ENCODE measurements around the gene ZAP70. TPM values are rescaled to one million over a fixed set of nuclear protein-coding genes. Genes with fewer than 3 reads are reported as not detected.

Gene ZAP70
- total RNA-seq, 1 experiment from 2014 or later = not detected

DNA sequence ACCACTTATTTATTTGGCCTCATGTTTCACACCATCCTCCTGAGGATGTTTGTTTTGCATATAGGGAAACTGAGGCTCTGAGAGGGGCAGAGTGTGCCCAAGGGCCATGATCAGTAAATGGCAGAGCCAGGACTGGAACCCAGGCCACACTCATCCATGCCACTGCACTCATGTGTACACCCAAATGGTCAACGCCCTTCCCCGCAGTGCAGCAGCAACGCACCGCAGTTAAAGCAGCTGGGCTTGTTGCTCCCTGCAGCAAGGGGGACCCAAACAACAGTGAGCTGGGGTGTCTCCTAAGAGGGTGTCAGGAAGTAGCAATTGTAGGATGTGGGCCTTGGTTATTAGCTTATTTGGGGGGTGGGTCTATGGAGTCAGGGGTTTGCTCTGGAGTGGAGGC, 36.6 kb downstream of the ZAP70 start:
- no peak overlapping the region for H2AFZ ChIP-seq
- H3K4me2 ChIP-seq = no peak overlapping the region
- H3K27ac ChIP-seq = no peak overlapping the region
- no peaks in the 10 kb centered on the region for H3K9me2 ChIP-seq (ENCODE audit: insufficient read depth)
- no peak for DNase-seq
- no peaks in the 10 kb centered on the region for H3K36me3 ChIP-seq (ENCODE audit: low read depth)
- intact Hi-C loops (cut with micrococcal nuclease; ENCODE audit: unreplicated experiment) = loop anchor here (5.0 kb wide), 1 partner anchor 38 kb away; the partner anchor contains the start of gene ZAP70
- peaks cover 7% of the 10 kb centered on the region; the same call in 1 of the 2 replicates for H3F3A ChIP-seq (ENCODE audit: insufficient read depth, low read depth)
- no TSS peak for BruUV-seq (replicated peaks)
- no peaks in the 10 kb centered on the region for H3K9me3 ChIP-seq (ENCODE audit: insufficient read depth, low read depth)
- no peak overlapping the region for H3K4me3 ChIP-seq
- ChIA-PET POLR2A (ENCODE audit: unreplicated experiment) (no interaction called here), CTCF (no interaction called here)
- H3K4me1 ChIP-seq (replicated peaks; ENCODE audit: insufficient read depth) = peaks cover 25% of the 10 kb centered on the region
- H3K27me3 ChIP-seq (ENCODE audit: insufficient read depth, low read depth) = no peaks in the 10 kb centered on the region
- TF ChIP-seq, protein P1, sequence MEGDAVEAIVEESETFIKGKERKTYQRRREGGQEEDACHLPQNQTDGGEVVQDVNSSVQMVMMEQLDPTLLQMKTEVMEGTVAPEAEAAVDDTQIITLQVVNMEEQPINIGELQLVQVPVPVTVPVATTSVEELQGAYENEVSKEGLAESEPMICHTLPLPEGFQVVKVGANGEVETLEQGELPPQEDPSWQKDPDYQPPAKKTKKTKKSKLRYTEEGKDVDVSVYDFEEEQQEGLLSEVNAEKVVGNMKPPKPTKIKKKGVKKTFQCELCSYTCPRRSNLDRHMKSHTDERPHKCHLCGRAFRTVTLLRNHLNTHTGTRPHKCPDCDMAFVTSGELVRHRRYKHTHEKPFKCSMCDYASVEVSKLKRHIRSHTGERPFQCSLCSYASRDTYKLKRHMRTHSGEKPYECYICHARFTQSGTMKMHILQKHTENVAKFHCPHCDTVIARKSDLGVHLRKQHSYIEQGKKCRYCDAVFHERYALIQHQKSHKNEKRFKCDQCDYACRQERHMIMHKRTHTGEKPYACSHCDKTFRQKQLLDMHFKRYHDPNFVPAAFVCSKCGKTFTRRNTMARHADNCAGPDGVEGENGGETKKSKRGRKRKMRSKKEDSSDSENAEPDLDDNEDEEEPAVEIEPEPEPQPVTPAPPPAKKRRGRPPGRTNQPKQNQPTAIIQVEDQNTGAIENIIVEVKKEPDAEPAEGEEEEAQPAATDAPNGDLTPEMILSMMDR (conservative IDR thresholded peaks at IDR 0.05) = no peak
- no peak for TF ChIP-seq EZH2 (IDR thresholded peaks at IDR 0.05; ENCODE audit: low read depth)
- no peaks in the 10 kb centered on the region for H4K20me1 ChIP-seq (ENCODE audit: insufficient read depth)
- no peaks in the 10 kb centered on the region for H3K79me2 ChIP-seq (ENCODE audit: low read depth)

DNA sequence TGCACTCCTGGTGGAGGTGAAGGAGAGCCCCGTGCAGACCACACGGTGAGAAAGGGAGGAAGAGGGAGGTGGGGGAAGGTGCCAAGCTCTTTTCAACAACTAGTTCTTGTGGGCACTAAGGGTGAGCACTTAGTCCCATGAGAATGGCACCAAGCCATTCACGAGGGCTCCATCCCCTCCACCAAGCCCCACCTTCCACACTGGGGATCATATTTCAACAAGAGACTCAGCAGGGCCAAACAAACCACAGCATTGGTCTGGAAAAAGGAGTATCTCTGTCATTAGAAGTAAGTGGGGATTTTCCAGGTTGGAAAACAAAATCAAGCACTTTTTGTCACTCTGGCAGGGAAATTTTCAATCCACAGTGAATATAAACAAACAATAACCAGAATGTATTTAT, 38.4 kb downstream of the ZAP70 start:
- POLR2A ChIA-PET (ENCODE audit: unreplicated experiment) = no interaction called here
- peak overlapping the region; percentile 55; the same call in 1 of the 2 replicates for H3K27ac ChIP-seq
- H3K9me2 ChIP-seq (ENCODE audit: insufficient read depth) = no peaks in the 10 kb centered on the region
- H3F3A ChIP-seq (ENCODE audit: insufficient read depth, low read depth) = peaks cover 7% of the 10 kb centered on the region; the same call in 1 of the 2 replicates
- no peaks in the 10 kb centered on the region for H4K20me1 ChIP-seq (ENCODE audit: insufficient read depth)
- no TSS peak for BruUV-seq (replicated peaks)
- no peak overlapping the region for H3K4me3 ChIP-seq
- H3K79me2 ChIP-seq (ENCODE audit: low read depth) = no peaks in the 10 kb centered on the region
- H3K4me1 ChIP-seq (replicated peaks; ENCODE audit: insufficient read depth) = peaks cover 25% of the 10 kb centered on the region
- intact Hi-C loops (cut with micrococcal nuclease; ENCODE audit: unreplicated experiment) = loop anchor here (5.0 kb wide), 1 partner anchor 39 kb away; the partner anchor contains the start of gene ZAP70
- H3K27me3 ChIP-seq (ENCODE audit: insufficient read depth, low read depth) = no peaks in the 10 kb centered on the region
- H3K9me3 ChIP-seq (ENCODE audit: insufficient read depth, low read depth) = no peaks in the 10 kb centered on the region
- H3K4me2 ChIP-seq = no peak overlapping the region
- TF ChIP-seq, protein P1 (conservative IDR thresholded peaks at IDR 0.05) = no peak
- no peak for TF ChIP-seq EZH2 (IDR thresholded peaks at IDR 0.05; ENCODE audit: low read depth)
- H2AFZ ChIP-seq = no peak overlapping the region
- DNase-seq = peak in 1 of 2 experiments; percentile 30
- H3K36me3 ChIP-seq (ENCODE audit: low read depth) = no peaks in the 10 kb centered on the region
- CTCF ChIA-PET = interaction anchor here (0.6 kb wide), 1 partner anchor 23 kb away, joined by 3 read pairs; no protein-coding TSS in a partner anchor

DNA sequence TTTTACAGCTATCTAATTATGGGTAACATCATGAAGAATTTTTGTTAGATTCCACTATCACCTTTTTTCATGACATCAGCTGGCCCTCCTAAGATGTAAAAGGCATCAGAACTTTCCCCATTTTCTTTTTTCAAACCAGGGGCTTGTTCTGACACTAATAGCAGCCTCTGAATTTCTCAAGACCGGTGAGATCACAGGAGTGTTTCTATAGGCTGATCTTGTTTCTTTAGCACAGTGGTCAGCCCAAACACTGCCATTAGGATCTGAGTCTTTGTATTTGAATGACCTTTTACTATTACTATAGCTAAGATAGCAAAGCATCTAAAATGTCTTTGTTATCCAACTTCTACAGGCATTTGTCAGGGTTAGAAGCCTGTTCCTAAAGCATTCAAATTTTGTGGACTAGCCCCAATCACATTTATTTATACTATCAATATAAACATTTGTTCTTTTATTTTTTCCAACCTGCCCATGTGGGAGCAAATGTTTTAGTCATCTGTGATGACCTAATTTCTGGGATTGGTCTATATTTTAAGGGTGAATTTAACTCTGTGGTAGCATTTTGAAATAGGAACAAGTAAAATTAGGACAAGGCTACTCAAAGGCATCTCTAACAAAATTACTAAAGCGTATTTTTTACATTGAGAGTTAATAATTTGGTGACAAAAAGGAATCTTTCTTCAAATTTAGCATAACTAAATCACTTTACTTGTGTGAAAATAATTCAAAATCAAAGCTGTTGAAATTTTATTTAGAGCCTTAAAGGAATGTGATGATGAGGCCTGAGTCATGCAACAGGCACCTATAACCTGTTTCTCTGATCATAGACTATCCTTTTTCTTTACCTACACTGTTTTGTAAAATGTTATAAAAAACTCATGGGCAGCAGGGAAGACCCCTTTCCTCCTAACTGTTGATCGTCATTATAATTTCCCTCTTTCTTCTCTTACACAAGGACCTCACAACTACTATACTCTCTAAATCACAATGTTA, 39.3 kb downstream of the ZAP70 start:
- ChIA-PET POLR2A (ENCODE audit: unreplicated experiment) (no interaction called here), CTCF (interaction anchor here (0.6 kb wide), 1 partner anchor 856 kb away, joined by 4 read pairs; no protein-coding TSS in a partner anchor)
- peak overlapping the region; percentile 42 for H3K4me2 ChIP-seq

More for the DNA sequence above, 39.3 kb downstream of the ZAP70 start:
- no peaks in the 10 kb centered on the region for H3K9me2 ChIP-seq (ENCODE audit: insufficient read depth)
- H3K27ac ChIP-seq = peak overlapping the region; percentile 55
- no peaks in the 10 kb centered on the region for H4K20me1 ChIP-seq (ENCODE audit: insufficient read depth)
- no peaks in the 10 kb centered on the region for H3K79me2 ChIP-seq (ENCODE audit: low read depth)
- peaks cover 7% of the 10 kb centered on the region; the same call in 1 of the 2 replicates for H3F3A ChIP-seq (ENCODE audit: insufficient read depth, low read depth)
- no peaks in the 10 kb centered on the region for H3K27me3 ChIP-seq (ENCODE audit: insufficient read depth, low read depth)
- no peak overlapping the region for H2AFZ ChIP-seq
- intact Hi-C loops (cut with micrococcal nuclease; ENCODE audit: unreplicated experiment) = loop anchor here (5.0 kb wide), 1 partner anchor 40 kb away; the partner anchor contains the start of gene ZAP70
- DNase-seq = peak in 1 of 2 experiments; percentile 65
- TF ChIP-seq EZH2 (IDR thresholded peaks at IDR 0.05; ENCODE audit: low read depth) = no peak
- TF ChIP-seq, protein P1 (conservative IDR thresholded peaks at IDR 0.05) = no peak
- H3K9me3 ChIP-seq (ENCODE audit: insufficient read depth, low read depth) = no peaks in the 10 kb centered on the region
- BruUV-seq (replicated peaks) = no TSS peak
- peaks cover 25% of the 10 kb centered on the region for H3K4me1 ChIP-seq (replicated peaks; ENCODE audit: insufficient read depth)
- H3K4me3 ChIP-seq = no peak overlapping the region
- no peaks in the 10 kb centered on the region for H3K36me3 ChIP-seq (ENCODE audit: low read depth)
